DOHH2 (cell line): ENCODE data around the gene LENG8.

Experiments used
- H3F3A ChIP-seq: fragments of 200-600 bp; sonication (generic), shearing (Covaris generic); 2 replicates; pipeline ENCODE4 v1.6.0; 2016; ENCODE audit warnings: antibody characterized with exemption, mild to moderate bottlenecking; ENCODE audit not compliant: control insufficient read depth, insufficient read depth
- H3K27ac ChIP-seq: fragments of 200-600 bp; sonication (generic); 2 replicates; pipeline ENCODE4 v1.5.1; 2014; ENCODE audit warnings: low read depth, mild to moderate bottlenecking, low read length, moderate library complexity
- H3K27me3 ChIP-seq: fragments of 200-600 bp; sonication (generic); 2 replicates; pipeline ENCODE4 v1.6.1; 2014; ENCODE audit warnings: mild to moderate bottlenecking, low read length, mixed read lengths; ENCODE audit not compliant: control insufficient read depth
- H3K36me3 ChIP-seq: fragments of 200-600 bp; sonication (generic); 2 replicates; pipeline ENCODE4 v1.6.1; 2014; ENCODE audit warnings: mild to moderate bottlenecking, low read length, moderate library complexity, mixed read lengths; ENCODE audit not compliant: control insufficient read depth
- H3K4me1 ChIP-seq: fragments of 200-600 bp; sonication (generic); 2 replicates; pipeline ENCODE4 v1.6.1; 2014; ENCODE audit warnings: mild to moderate bottlenecking, low read length, mixed read lengths; ENCODE audit not compliant: control insufficient read depth
- H3K4me2 ChIP-seq: fragments of 200-600 bp; sonication (generic); 2 replicates; pipeline ENCODE4 v1.6.0; 2014; ENCODE audit warnings: mild to moderate bottlenecking, low read length, moderate library complexity
- H3K4me3 ChIP-seq: fragments of 200-600 bp; sonication (generic); 2 replicates; pipeline ENCODE4 v1.5.1; 2014; ENCODE audit warnings: mild to moderate bottlenecking, low read length, mixed read lengths
- H3K79me2 ChIP-seq: fragments of 200-600 bp; sonication (generic); 2 replicates; pipeline ENCODE4 v1.6.1; 2014; ENCODE audit warnings: mild to moderate bottlenecking, low read length, mixed read lengths; ENCODE audit not compliant: control insufficient read depth
- H3K9me2 ChIP-seq: fragments of 200-600 bp; sonication (generic); replicated peaks from 2 replicates; pipeline ENCODE4 v1.6.1; 2014; ENCODE audit warnings: mild to moderate bottlenecking, low read length, mixed read lengths; ENCODE audit not compliant: control insufficient read depth
- H3K9me3 ChIP-seq: fragments of 200-600 bp; sonication (generic); 2 replicates; pipeline ENCODE4 v1.6.1; 2014; ENCODE audit warnings: antibody characterized with exemption, low read length, mixed read lengths; ENCODE audit not compliant: control insufficient read depth, insufficient read depth
- H4K20me1 ChIP-seq: fragments of 200-600 bp; sonication (generic); 2 replicates; pipeline ENCODE4 v1.6.0; 2014; ENCODE audit warnings: low read depth, mild to moderate bottlenecking, antibody characterized with exemption, low read length, moderate library complexity; ENCODE audit not compliant: control insufficient read depth, insufficient read depth
- CTCF ChIP-seq: fragments of 200-600 bp; sonication (generic); IDR thresholded peaks from one replicate; pipeline ENCODE4 v1.5.1; 2014; ENCODE audit warnings: antibody characterized with exemption, mild to moderate bottlenecking, low read depth, low read length; ENCODE audit not compliant: poor library complexity, severe bottlenecking
- EZH2phosphoT487 ChIP-seq: fragments of 200-600 bp; sonication (generic); IDR thresholded peaks from 2 replicates; pipeline ENCODE4 v1.6.1; 2017; ENCODE audit warnings: borderline replicate concordance, mild to moderate bottlenecking, antibody characterized with exemption, low read length, moderate library complexity, mixed read lengths

The LENG8 gene

GRCh38 chr19:54461210-54461609 is 12.2 kb downstream of the LENG8 start:
- Histone ChIP-seq H3K27me3 (no peaks in the 10 kb centered on the region), H3K9me3 (no peaks in the 10 kb centered on the region), H3K4me3 (no peak overlapping the region), H3K4me2 (no peak overlapping the region), H3K9me2 (no peaks in the 10 kb centered on the region), H3F3A (peaks cover 6% of the 10 kb centered on the region; the same call in 1 of the 2 replicates), H3K79me2 (peaks cover 28% of the 10 kb centered on the region), H3K4me1 (peaks cover 30% of the 10 kb centered on the region), H3K27ac (no peak overlapping the region), H3K36me3 (peaks cover 60% of the 10 kb centered on the region), H4K20me1 (no peaks in the 10 kb centered on the region; the same call in 1 of the 2 replicates)
- no peak for TF ChIP-seq CTCF
- no peak for TF ChIP-seq EZH2phosphoT487

DNA sequence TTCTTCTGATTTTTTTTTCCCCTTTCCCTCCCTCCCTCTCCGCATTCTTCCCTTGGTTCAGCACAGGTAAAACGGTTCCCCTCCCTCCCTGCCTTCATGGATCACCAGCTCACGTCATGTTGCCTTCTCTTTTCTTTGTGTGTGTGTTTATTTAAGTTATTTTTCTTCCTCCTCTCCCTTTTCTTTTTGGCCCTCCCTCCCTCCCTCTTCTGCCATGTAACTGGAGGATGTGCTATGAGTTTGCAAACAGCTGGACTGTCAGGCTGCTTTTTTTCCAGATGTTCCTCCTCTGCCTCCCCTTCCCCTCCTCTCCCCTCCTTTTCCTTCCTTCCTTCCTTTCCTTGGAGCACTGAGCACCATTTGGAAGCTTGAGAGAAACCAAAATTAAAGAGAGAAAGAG is 12.6 kb downstream of the LENG8 start:
- Histone ChIP-seq H3K27ac (no peak overlapping the region), H4K20me1 (no peaks in the 10 kb centered on the region; the same call in 1 of the 2 replicates), H3K27me3 (no peaks in the 10 kb centered on the region), H3K36me3 (peaks cover 56% of the 10 kb centered on the region), H3K9me3 (no peaks in the 10 kb centered on the region), H3K79me2 (peaks cover 28% of the 10 kb centered on the region), H3K4me1 (peaks cover 30% of the 10 kb centered on the region), H3F3A (peaks cover 6% of the 10 kb centered on the region; the same call in 1 of the 2 replicates), H3K4me2 (peak overlapping the region; percentile 82), H3K4me3 (no peak overlapping the region; the same call in 1 of the 2 replicates), H3K9me2 (no peaks in the 10 kb centered on the region)
- TF ChIP-seq CTCF = no peak

DNA sequence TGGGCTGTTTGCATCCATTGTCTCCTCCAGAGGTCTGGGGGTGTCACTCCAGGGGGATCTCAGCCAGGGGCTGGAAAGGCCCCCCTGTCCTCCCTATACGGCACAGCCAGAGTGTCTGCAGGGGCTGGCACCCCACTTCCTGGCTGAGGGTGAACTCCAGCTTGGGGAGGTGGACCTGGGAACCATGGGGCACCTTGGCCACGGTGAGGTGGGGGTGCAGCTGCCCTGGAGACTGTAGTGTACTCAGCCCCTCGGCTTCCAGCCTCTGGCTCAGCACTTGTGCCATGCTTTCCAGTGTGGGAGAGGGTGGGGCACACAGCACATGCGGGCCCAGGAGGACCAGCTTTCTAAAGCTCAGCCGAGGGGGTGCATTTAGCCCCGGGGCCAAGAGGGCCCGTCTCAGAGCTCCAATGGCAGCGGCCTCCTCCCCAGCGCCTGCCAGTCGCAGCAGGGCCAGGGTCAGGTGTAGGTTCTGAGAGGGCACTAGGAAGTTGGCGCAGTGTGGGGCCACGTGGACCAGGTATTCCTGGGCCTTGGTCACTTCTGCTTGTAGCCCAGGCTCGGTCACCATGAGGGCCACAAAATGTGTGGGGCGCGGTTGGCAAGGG is 13.2 kb downstream of the LENG8 start:
- peaks cover 50% of the 10 kb centered on the region for H3K36me3 ChIP-seq
- H3K4me2 ChIP-seq = peak overlapping the region; percentile 82
- no peaks in the 10 kb centered on the region for H3K9me3 ChIP-seq
- peaks cover 30% of the 10 kb centered on the region for H3K4me1 ChIP-seq
- H3K9me2 ChIP-seq = no peaks in the 10 kb centered on the region
- H3K27me3 ChIP-seq = no peaks in the 10 kb centered on the region
- H3K27ac ChIP-seq = peak overlapping the region; percentile 81; the same call in 1 of the 2 replicates
- H3K4me3 ChIP-seq = peak overlapping the region; percentile 80
- no peaks in the 10 kb centered on the region; the same call in 1 of the 2 replicates for H4K20me1 ChIP-seq
- peaks cover 28% of the 10 kb centered on the region for H3K79me2 ChIP-seq
- TF ChIP-seq CTCF (no peak), EZH2phosphoT487 (no peak)
- peaks cover 6% of the 10 kb centered on the region; the same call in 1 of the 2 replicates for H3F3A ChIP-seq
